HCT116 (cell line): Measurements from ENCODE around the gene LY6G6F. TPM values are rescaled to one million over a fixed set of nuclear protein-coding genes. Genes with fewer than 3 reads are reported as not detected.

ENCODE experiments used
- ATAC-seq: fragments of 200-7000 bp; cut with Tn5 transposase; 2 replicates; pipeline ENCODE4 v1.9.1; 2020; ENCODE audit warnings: mild to moderate bottlenecking, moderate library complexity
- BruUV-seq: library from RNA; stranded (reverse); fragments of 400-500 nt; replicated peaks from 2 replicates; lab custom pipeline; 2021; lab: Mats Ljungman, UMichigan
- CTCF ChIA-PET: fragments of 300-600 bp; sonication (Branson Sonifier 250); formaldehyde crosslinking; loops from one replicate; lab custom pipeline; 2021; ENCODE audit warnings: antibody characterized with exemption; lab: Charles Lee
- POLR2A ChIA-PET: fragments of 300-600, 350-600 bp; sonication (Branson Sonifier 250); formaldehyde crosslinking; loops from one replicate; lab custom pipeline; 2021; ENCODE audit warnings: antibody characterized with exemption; lab: Charles Lee
- RAD21 ChIA-PET, 2 experiments: fragments of 300-600 bp; sonication (Branson Sonifier 250); formaldehyde crosslinking; loops; one replicate each; lab custom pipeline; 2023; ENCODE audit warnings: low total read pairs in 2 of 2; ENCODE audit not compliant: uncharacterized antibody in 2 of 2, unreplicated experiment in 2 of 2, low non-redundant PET in 1 of 2; lab: Charles Lee
- DNase-seq: peaks from one replicate; pipeline ENCODE4 v3.0.0-alpha.2; 2010; ENCODE audit warnings: low read depth, low spot score
- H2AFZ ChIP-seq: fragments of 200-600 bp; shearing (Covaris generic), sonication (generic); 2 replicates; pipeline ENCODE4 v1.6.1; 2017; ENCODE audit warnings: low read depth, mixed run types, mixed read lengths, antibody characterized with exemption, low read length; ENCODE audit not compliant: poor library complexity, severe bottlenecking
- H3K27ac ChIP-seq: 2 replicates; pipeline ENCODE4 v1.5.1; 2012; ENCODE audit warnings: low read depth, low read length
- H3K27me3 ChIP-seq: fragments of 200-600 bp; sonication (generic); 2 replicates; pipeline ENCODE4 v1.6.1; 2016; ENCODE audit warnings: mixed run types, low read length, mixed read lengths; ENCODE audit not compliant: insufficient read depth
- H3K36me3 ChIP-seq, 2 experiments: fragments of 200-500 bp in 1 of 2; fragments of 200-600 bp in 1 of 2; sonication (Bioruptor generic) in 1 of 2; sonication (generic) in 1 of 2; 2 replicates each; pipeline versions ENCODE4 v1.5.1 to v1.6.1; 2014 to 2016; ENCODE audit warnings: low read length in 2 of 2, inconsistent platforms in 1 of 2, mixed read lengths in 1 of 2, mixed run types in 1 of 2; ENCODE audit not compliant: insufficient read depth in 2 of 2, control insufficient read depth in 1 of 2
- H3K4me1 ChIP-seq, 2 experiments: fragments of 200-600 bp in 1 of 2; sonication (generic) in 1 of 2; 2 replicates each; pipeline versions ENCODE4 v1.5.1 to v1.6.1; 2012 to 2017; ENCODE audit warnings: low read length in 2 of 2, inconsistent platforms in 1 of 2, mild to moderate bottlenecking in 1 of 2, mixed read lengths in 1 of 2, mixed run types in 1 of 2, moderate library complexity in 1 of 2; ENCODE audit not compliant: insufficient read depth in 2 of 2, control insufficient read depth in 1 of 2
- H3K4me2 ChIP-seq: fragments of 200-600 bp; sonication (generic); 2 replicates; pipeline ENCODE4 v1.6.1; 2017; ENCODE audit warnings: mixed run types, low read length, mixed read lengths
- H3K4me3 ChIP-seq, 2 experiments: fragments of 200-600 bp in 1 of 2; sonication (generic) in 1 of 2; replicated peaks in 1 of 2; 2 replicates each; pipeline ENCODE4 v1.5.1; 2011 to 2016; ENCODE audit warnings: low read length in 2 of 2, control low read depth in 1 of 2, low read depth in 1 of 2, mild to moderate bottlenecking in 1 of 2, mixed read lengths in 1 of 2, mixed run types in 1 of 2
- H3K79me2 ChIP-seq: fragments of 200-600 bp; sonication (generic); 2 replicates; pipeline ENCODE4 v1.6.1; 2017; ENCODE audit warnings: mild to moderate bottlenecking, mixed run types, low read length, moderate library complexity, mixed read lengths; ENCODE audit not compliant: insufficient read depth
- H3K9ac ChIP-seq: fragments of 200-600 bp; sonication (generic); 2 replicates; pipeline ENCODE4 v1.6.1; 2016; ENCODE audit warnings: low read length, mixed read lengths
- H3K9me2 ChIP-seq: fragments of 200-600 bp; sonication (generic), shearing (Covaris generic); 2 replicates; pipeline ENCODE4 v1.6.1; 2017; ENCODE audit warnings: mixed run types, mild to moderate bottlenecking, moderate library complexity; ENCODE audit not compliant: insufficient read depth
- H3K9me3 ChIP-seq, 2 experiments: fragments of 200-500 bp in 1 of 2; fragments of 200-600 bp in 1 of 2; sonication (Bioruptor generic) in 1 of 2; sonication (generic) in 1 of 2; 2 replicates each; pipeline ENCODE4 v1.6.1; 2014 to 2017; ENCODE audit warnings: low read length in 2 of 2, mixed read lengths in 2 of 2, inconsistent platforms in 1 of 2, low read depth in 1 of 2, mild to moderate bottlenecking in 1 of 2, mixed run types in 1 of 2, moderate library complexity in 1 of 2; ENCODE audit not compliant: control insufficient read depth in 1 of 2, insufficient read depth in 1 of 2
- H4K20me1 ChIP-seq: fragments of 200-600 bp; sonication (generic), shearing (Covaris generic); 2 replicates; pipeline ENCODE4 v1.6.1; 2017; ENCODE audit warnings: mixed run types, mild to moderate bottlenecking, moderate library complexity; ENCODE audit not compliant: insufficient read depth
- EGR1 ChIP-seq: IDR thresholded peaks from 2 replicates; pipeline ENCODE4 v1.6.1; 2012; ENCODE audit warnings: low read depth
- ELF1 ChIP-seq: IDR thresholded peaks from 2 replicates; pipeline ENCODE4 v1.6.1; 2012; ENCODE audit warnings: low read depth, borderline replicate concordance
- JUND ChIP-seq: IDR thresholded peaks from 2 replicates; pipeline ENCODE4 v1.6.1; 2012
- POLR2A ChIP-seq: IDR thresholded peaks from 2 replicates; pipeline ENCODE4 v1.7.0; 2011; ENCODE audit warnings: borderline replicate concordance; ENCODE audit not compliant: insufficient read depth, insufficient read length; ENCODE audit errors: extremely low read depth
- SIN3A ChIP-seq: IDR thresholded peaks from 2 replicates; pipeline ENCODE4 v1.6.1; 2012; ENCODE audit warnings: low read depth
- SP1 ChIP-seq: IDR thresholded peaks from 2 replicates; pipeline ENCODE4 v1.6.1; 2012; ENCODE audit warnings: low read depth
- TCF7L2 ChIP-seq: IDR thresholded peaks from 2 replicates; pipeline ENCODE4 v1.7.0; 2011; ENCODE audit warnings: borderline replicate concordance, inconsistent platforms; ENCODE audit not compliant: insufficient read depth, insufficient read length; ENCODE audit errors: extremely low read depth
- intact Hi-C: fragments of 100-400 bp; cut with micrococcal nuclease; formaldehyde crosslinking; loops from 2 replicates; pipeline ENCODE4 v1.10.0; 2022
- total RNA-seq: library from RNA; stranded (reverse); gene quantifications from one replicate; pipeline ENCODE4 v1.2.1, GENCODE V29; 2021; ENCODE audit not compliant: unreplicated experiment
- TF ChIP-seq, protein P1 (sequence below): IDR thresholded peaks from 2 replicates; pipeline ENCODE4 v1.6.1; 2012
- TF ChIP-seq, protein P2 (sequence below), 3 experiments: fragments of 200-600 bp in 1 of 3; sonication (generic) in 1 of 3; IDR thresholded peaks in 2 of 3; conservative IDR thresholded peaks in 1 of 3; 2 replicates each; pipeline ENCODE4 v1.5.1; 2012 to 2017; ENCODE audit warnings: low read depth in 2 of 3, low read length in 2 of 3, antibody characterized with exemption in 1 of 3, borderline replicate concordance in 1 of 3, control low read depth in 1 of 3, mild to moderate bottlenecking in 1 of 3, mixed read lengths in 1 of 3, mixed run types in 1 of 3, moderate library complexity in 1 of 3; ENCODE audit not compliant: insufficient read depth in 1 of 3

The LY6G6F gene
- total RNA-seq, 1 experiment from 2014 or later: not detected

DNA sequence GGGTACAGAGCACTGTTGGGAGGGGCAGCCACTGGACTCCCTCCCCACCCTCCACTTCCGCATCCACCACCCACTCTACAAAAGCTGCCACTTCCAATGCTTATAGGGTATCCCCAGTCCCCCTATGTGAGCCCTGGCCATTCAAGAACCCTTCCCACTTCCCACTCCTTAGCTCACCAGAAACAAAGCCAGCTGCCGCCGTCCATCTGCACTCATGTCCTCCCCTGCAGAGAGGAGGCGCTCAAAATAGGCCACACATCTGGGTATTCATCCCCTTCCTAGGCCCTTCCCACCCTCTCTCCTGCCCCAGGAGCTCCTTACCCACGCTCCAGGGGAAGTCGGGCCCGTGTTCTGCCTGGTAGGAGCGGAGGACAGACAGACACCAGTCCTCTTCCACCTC, 19.3 kb upstream of the LY6G6F start:
- no peak overlapping the region for H3K4me2 ChIP-seq
- H3K36me3 ChIP-seq: peaks cover 7 to 25% of the 10 kb centered on the region in 2 experiments; a peak in 2 of 4 replicates
- no peaks in the 10 kb centered on the region for H3K79me2 ChIP-seq
- no peak overlapping the region for H3K27ac ChIP-seq
- TF ChIP-seq POLR2A (no peak), SP1 (no peak), TCF7L2 (no peak), EGR1 (no peak), ELF1 (no peak), JUND (no peak), SIN3A (no peak)
- TF ChIP-seq, protein P1, sequence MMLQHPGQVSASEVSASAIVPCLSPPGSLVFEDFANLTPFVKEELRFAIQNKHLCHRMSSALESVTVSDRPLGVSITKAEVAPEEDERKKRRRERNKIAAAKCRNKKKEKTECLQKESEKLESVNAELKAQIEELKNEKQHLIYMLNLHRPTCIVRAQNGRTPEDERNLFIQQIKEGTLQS: no peak
- TF ChIP-seq, protein P2, sequence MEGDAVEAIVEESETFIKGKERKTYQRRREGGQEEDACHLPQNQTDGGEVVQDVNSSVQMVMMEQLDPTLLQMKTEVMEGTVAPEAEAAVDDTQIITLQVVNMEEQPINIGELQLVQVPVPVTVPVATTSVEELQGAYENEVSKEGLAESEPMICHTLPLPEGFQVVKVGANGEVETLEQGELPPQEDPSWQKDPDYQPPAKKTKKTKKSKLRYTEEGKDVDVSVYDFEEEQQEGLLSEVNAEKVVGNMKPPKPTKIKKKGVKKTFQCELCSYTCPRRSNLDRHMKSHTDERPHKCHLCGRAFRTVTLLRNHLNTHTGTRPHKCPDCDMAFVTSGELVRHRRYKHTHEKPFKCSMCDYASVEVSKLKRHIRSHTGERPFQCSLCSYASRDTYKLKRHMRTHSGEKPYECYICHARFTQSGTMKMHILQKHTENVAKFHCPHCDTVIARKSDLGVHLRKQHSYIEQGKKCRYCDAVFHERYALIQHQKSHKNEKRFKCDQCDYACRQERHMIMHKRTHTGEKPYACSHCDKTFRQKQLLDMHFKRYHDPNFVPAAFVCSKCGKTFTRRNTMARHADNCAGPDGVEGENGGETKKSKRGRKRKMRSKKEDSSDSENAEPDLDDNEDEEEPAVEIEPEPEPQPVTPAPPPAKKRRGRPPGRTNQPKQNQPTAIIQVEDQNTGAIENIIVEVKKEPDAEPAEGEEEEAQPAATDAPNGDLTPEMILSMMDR (IDR thresholded peaks at IDR 0.05 in 2 of 3, conservative IDR thresholded peaks at IDR 0.05 in 1 of 3; ENCODE audit: borderline replicate concordance in 1 of 3, insufficient read depth in 1 of 3, low read depth in 2 of 3, low read length in 2 of 3): no peak
- ChIA-PET POLR2A (no interaction called here), CTCF (no interaction called here), RAD21 (no interaction called here)
- H3K9me2 ChIP-seq: no peaks in the 10 kb centered on the region
- no peaks in the 10 kb centered on the region for H3K9me3 ChIP-seq
- H3K4me3 ChIP-seq: no peak overlapping the region
- ATAC-seq: no peak
- no peaks in the 10 kb centered on the region for H3K27me3 ChIP-seq
- intact Hi-C loops: no loop called here
- H2AFZ ChIP-seq: no peak overlapping the region
- H3K9ac ChIP-seq: no peak overlapping the region
- DNase-seq: no peak
- BruUV-seq: no TSS peak
- no peaks in the 10 kb centered on the region for H4K20me1 ChIP-seq
- H3K4me1 ChIP-seq: peaks cover 11 to 16% of the 10 kb centered on the region in 2 experiments
